ENCODE data around the gene NR1D1.

Gene NR1D1

GRCh38 chr17:40056379-40057015 lies 43.9 kb downstream of the NR1D1 start:
- no peak for DNase-seq (ENCODE audit: low read depth, low spot score)
- TF ChIP-seq ZNF274 (IDR thresholded peaks at IDR 0.05; ENCODE audit: low read depth, low read length) (no peak), YY1 (IDR thresholded peaks at IDR 0.05; ENCODE audit: insufficient read depth, insufficient read length) (no peak), SUZ12 (IDR thresholded peaks at IDR 0.05; ENCODE audit: extremely low read depth, insufficient read depth, insufficient read length) (no peak)
- peak overlapping the region; percentile 39 for H3K9ac ChIP-seq (ENCODE audit: insufficient read length, low read depth)
- H3K36me3 ChIP-seq (ENCODE audit: insufficient read depth, insufficient read length, low read length), result peaks cover 19% of the 10 kb centered on the region
- peaks cover 5% of the 10 kb centered on the region for H3K27me3 ChIP-seq (ENCODE audit: insufficient read depth, insufficient read length)
- no peak overlapping the region for H3K4me3 ChIP-seq (ENCODE audit: insufficient read length, low read depth)
- H3K4me1 ChIP-seq (ENCODE audit: insufficient read depth, insufficient read length), result peaks cover 12% of the 10 kb centered on the region
- no peaks in the 10 kb centered on the region for H3K9me3 ChIP-seq (ENCODE audit: insufficient read depth, low read length)
